Measurements from ENCODE around the gene CATSPERB.
"Not testable (repeated sequence)": the region's sequence is repeated elsewhere in the genome, so short reads cannot be mapped to it uniquely, and the experiment has no call there.

The CATSPERB gene

DNA sequence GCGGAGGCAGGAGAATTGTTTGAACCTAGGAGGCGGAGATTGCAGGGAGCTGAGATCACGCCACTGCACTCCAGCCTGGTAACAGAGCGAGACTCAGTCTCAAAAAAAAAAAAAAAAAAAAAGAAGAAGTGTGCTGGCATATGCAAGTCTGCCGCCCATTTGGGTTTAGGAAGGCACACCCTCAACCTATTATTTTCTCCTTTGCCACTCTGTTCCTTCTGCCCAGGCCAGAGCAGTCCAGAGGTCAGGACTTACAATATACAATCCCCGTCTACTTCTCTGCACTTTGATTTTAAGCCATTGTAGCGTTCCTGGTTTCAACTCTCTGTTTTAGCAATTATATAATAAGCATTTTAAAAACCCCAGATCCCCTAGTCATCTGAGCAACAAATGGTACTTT lies 39.8 kb downstream of the CATSPERB start:
- Histone ChIP-seq H3K4me3 (ENCODE audit: low read length) (no peak overlapping the region), H3K9me3 (ENCODE audit: control insufficient read depth, low read length) (no peaks in the 10 kb centered on the region), H3K27me3 (ENCODE audit: control insufficient read depth, insufficient read depth, low read length) (no peaks in the 10 kb centered on the region), H3K36me3 (ENCODE audit: control insufficient read depth, insufficient read depth, low read length) (no peaks in the 10 kb centered on the region), H3K4me1 (ENCODE audit: control insufficient read depth, insufficient read depth, low read length) (no peaks in the 10 kb centered on the region), H3K9ac (ENCODE audit: low read length) (no peak overlapping the region)

DNA sequence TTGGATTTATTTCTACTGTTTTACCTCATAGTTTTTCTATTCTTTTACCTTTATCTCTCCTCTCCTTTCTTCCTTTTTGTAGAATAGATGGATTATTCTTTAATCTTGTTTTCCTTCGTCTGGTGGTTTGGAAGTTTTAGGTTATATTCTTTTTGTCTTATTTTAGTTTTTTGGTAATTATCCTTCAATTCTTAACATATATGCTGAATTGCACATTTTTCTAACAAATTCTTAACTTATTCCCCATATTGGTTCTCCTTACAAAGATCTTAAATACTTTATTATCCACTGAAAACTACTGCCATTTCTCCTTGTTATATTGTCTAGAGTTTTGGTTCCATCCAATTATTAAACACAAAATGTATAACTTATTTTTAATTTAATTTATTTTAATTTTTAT lies 42.3 kb downstream of the CATSPERB start:
- H3K9me3 ChIP-seq (ENCODE audit: control insufficient read depth, low read length), result no peaks in the 10 kb centered on the region
- H3K4me1 ChIP-seq (ENCODE audit: control insufficient read depth, insufficient read depth, low read length), result no peaks in the 10 kb centered on the region
- no peaks in the 10 kb centered on the region for H3K27me3 ChIP-seq (ENCODE audit: control insufficient read depth, insufficient read depth, low read length)
- H3K4me3 ChIP-seq (ENCODE audit: low read length), result no peak overlapping the region
- no peaks in the 10 kb centered on the region for H3K36me3 ChIP-seq (ENCODE audit: control insufficient read depth, insufficient read depth, low read length)
- no peak overlapping the region for H3K9ac ChIP-seq (ENCODE audit: low read length)

DNA sequence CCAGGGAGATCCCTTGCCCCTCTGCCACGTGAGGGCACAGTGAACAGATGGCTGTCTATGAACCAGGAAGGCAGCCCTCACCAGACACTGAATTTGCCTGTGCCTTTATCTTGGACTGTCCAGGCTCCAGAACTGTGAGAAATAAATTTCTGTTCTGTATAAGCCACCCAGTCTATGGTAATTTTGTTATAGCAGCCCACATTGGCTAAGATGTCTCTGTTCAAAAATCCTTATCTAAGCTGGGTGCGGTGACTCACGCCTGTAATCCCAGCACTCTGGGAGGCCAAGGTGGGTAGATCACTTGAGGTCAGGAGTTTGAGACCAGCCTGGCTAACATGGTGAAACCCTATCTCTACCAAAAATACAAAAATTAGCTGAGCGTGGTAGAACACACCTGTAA lies 44.5 kb downstream of the CATSPERB start:
- not testable (repeated sequence) for H3K9ac ChIP-seq (ENCODE audit: low read length); H3K9me3 ChIP-seq (ENCODE audit: control insufficient read depth, low read length); H3K36me3 ChIP-seq (ENCODE audit: control insufficient read depth, insufficient read depth, low read length); H3K4me1 ChIP-seq (ENCODE audit: control insufficient read depth, insufficient read depth, low read length); H3K27me3 ChIP-seq (ENCODE audit: control insufficient read depth, insufficient read depth, low read length); H3K4me3 ChIP-seq (ENCODE audit: low read length)

DNA sequence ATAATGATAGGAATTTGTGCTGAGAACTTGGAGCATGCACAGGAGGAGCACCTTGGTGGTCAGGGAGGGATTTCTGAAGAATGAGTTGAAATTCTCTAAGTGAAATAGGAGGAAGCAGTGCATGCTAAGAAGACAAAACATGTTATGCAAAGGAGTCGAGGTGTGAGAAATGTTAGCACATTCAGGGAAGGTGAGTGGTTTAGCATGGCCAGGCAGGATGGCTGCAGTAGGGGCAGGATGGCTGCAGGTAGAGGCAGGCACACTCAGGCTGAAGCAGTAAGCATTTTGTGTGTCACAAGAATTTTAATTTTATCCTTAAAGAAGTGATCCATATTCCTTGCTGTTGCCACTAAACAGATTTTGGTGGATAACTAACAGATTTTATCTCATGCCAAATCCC lies 46.3 kb downstream of the CATSPERB start:
- no peak overlapping the region for H3K4me3 ChIP-seq (ENCODE audit: low read length)
- H3K9ac ChIP-seq (ENCODE audit: low read length), result no peak overlapping the region
- H3K27me3 ChIP-seq (ENCODE audit: control insufficient read depth, insufficient read depth, low read length), result no peaks in the 10 kb centered on the region

DNA sequence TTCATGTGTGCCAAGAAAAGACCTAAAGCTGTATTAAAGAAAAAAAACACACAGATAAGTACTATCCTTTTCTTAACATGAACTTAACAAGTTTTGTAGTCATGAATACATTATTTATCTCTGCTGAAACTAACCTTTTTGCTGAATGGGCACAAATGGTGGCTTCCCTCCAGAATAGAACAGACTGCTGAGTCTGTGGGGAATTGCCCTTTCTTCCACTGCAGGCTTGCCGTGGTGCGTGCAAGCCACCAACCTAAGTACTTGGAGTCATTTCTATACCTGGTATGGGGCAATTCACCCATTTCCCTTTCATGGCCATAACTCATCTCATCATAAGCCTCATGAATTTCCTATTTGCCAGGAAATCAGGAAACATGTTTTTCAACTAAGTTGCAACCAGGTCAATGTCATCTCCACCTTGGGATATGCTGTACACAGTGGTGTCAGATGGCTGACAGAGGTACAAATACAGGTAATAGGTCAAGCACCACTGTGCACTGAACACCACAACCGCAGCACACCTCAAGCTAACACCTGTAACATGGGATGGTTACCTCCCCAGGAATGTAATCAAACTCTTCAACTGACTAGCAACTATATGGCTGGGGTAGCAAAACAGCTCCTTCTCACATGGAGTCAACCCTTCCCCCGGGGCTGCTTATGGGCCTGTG lies 49.9 kb downstream of the CATSPERB start:
- H3K9me3 ChIP-seq (ENCODE audit: control insufficient read depth, low read length), result no peaks in the 10 kb centered on the region
- no peak overlapping the region for H3K4me3 ChIP-seq (ENCODE audit: low read length)
- H3K4me1 ChIP-seq (ENCODE audit: control insufficient read depth, insufficient read depth, low read length), result no peaks in the 10 kb centered on the region
- no peaks in the 10 kb centered on the region for H3K36me3 ChIP-seq (ENCODE audit: control insufficient read depth, insufficient read depth, low read length)
- H3K27me3 ChIP-seq (ENCODE audit: control insufficient read depth, insufficient read depth, low read length), result no peaks in the 10 kb centered on the region
- H3K9ac ChIP-seq (ENCODE audit: low read length), result no peak overlapping the region

More for the DNA sequence above, 46.3 kb downstream of the CATSPERB start:
- no peaks in the 10 kb centered on the region for H3K9me3 ChIP-seq (ENCODE audit: control insufficient read depth, low read length)
- H3K36me3 ChIP-seq (ENCODE audit: control insufficient read depth, insufficient read depth, low read length), result no peaks in the 10 kb centered on the region
- H3K4me1 ChIP-seq (ENCODE audit: control insufficient read depth, insufficient read depth, low read length), result no peaks in the 10 kb centered on the region

DNA sequence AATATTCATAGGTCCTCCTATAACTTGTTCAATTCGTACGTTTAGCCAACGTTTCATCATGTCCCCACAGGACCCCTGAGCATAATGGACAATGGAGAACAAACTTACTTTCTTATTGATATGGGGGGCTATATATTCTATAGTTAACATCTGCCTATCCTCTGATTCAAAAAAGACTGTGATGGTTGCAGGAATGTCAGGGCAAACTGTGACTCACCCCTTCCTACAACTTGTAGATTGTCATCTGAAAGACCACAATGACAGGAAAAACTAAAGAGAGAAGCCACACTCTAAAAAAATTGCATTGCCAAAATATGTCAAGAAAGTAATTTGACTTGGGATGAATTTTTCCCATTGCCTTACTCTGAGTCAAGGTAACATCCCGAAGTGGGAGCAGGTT lies 50.8 kb downstream of the CATSPERB start:
- Histone ChIP-seq H3K36me3 (ENCODE audit: control insufficient read depth, insufficient read depth, low read length) (no peaks in the 10 kb centered on the region), H3K9me3 (ENCODE audit: control insufficient read depth, low read length) (no peaks in the 10 kb centered on the region), H3K4me3 (ENCODE audit: low read length) (no peak overlapping the region), H3K27me3 (ENCODE audit: control insufficient read depth, insufficient read depth, low read length) (no peaks in the 10 kb centered on the region), H3K4me1 (ENCODE audit: control insufficient read depth, insufficient read depth, low read length) (no peaks in the 10 kb centered on the region), H3K9ac (ENCODE audit: low read length) (no peak overlapping the region)

DNA sequence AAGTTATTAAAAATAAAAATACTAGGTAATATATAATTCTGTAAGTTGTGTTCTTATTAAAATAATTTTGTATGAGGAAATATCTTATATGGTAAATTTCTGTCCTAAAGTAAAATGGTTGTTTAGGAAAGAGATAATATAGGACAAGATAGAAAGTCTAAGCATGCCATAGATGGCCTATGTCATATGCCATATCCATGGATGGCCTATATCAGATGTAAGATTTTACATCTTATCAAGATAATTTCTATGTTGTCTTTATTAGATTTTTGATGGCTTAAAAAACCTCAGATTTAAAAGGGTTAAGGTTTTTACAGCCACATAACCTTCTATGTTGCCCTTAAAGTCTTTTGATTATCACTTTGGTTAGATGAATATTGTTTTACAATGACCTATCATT lies 52.6 kb downstream of the CATSPERB start:
- Histone ChIP-seq H3K4me3 (ENCODE audit: low read length) (no peak overlapping the region), H3K9ac (ENCODE audit: low read length) (no peak overlapping the region), H3K4me1 (ENCODE audit: control insufficient read depth, insufficient read depth, low read length) (no peaks in the 10 kb centered on the region), H3K27me3 (ENCODE audit: control insufficient read depth, insufficient read depth, low read length) (no peaks in the 10 kb centered on the region), H3K36me3 (ENCODE audit: control insufficient read depth, insufficient read depth, low read length) (no peaks in the 10 kb centered on the region), H3K9me3 (ENCODE audit: control insufficient read depth, low read length) (no peaks in the 10 kb centered on the region)

DNA sequence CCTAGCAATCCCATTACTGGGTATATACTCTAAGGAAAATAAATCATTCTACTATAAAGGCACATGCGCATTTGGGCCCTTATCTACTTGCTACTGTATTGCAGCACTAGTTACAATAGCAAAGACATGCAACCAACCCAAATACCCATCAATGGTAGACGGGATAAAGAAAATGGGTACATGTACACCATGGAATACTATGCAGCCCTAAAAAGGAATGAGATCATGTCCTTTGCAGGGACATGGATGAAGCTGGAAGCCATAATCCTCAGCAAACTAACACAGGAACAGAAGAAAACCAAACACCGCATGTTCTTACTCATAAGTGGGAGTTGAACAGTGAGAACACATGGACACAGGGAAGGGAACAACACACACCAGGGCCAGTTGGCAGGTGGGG lies 54.2 kb downstream of the CATSPERB start:
- not testable (repeated sequence) for H3K9me3 ChIP-seq (ENCODE audit: control insufficient read depth, low read length); H3K4me1 ChIP-seq (ENCODE audit: control insufficient read depth, insufficient read depth, low read length); H3K4me3 ChIP-seq (ENCODE audit: low read length); H3K9ac ChIP-seq (ENCODE audit: low read length); H3K27me3 ChIP-seq (ENCODE audit: control insufficient read depth, insufficient read depth, low read length); H3K36me3 ChIP-seq (ENCODE audit: control insufficient read depth, insufficient read depth, low read length)

DNA sequence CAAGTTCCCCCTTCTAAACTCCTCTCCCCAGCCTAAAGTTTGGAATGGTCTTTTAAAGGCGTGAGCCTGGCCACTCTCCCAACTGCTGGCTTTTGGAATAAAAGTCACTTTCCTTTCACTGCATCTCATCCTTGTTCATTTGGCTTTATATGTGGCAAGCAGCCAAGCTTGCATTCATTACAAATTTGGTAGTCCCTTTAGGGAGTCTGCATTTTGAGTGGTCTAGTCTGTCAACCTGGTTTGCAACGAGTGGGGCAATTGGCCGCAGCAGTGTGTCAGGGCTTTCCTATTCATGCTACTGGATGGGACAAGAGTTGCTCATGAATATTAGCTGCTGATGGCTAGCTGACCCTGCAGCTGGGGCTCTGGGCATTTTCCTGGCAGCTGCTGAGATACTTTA lies 57.0 kb downstream of the CATSPERB start:
- no peaks in the 10 kb centered on the region for H3K9me3 ChIP-seq (ENCODE audit: control insufficient read depth, low read length)
- no peak overlapping the region for H3K9ac ChIP-seq (ENCODE audit: low read length)
- no peaks in the 10 kb centered on the region for H3K36me3 ChIP-seq (ENCODE audit: control insufficient read depth, insufficient read depth, low read length)
- H3K4me3 ChIP-seq (ENCODE audit: low read length), result no peak overlapping the region
- H3K4me1 ChIP-seq (ENCODE audit: control insufficient read depth, insufficient read depth, low read length), result no peaks in the 10 kb centered on the region
- no peaks in the 10 kb centered on the region for H3K27me3 ChIP-seq (ENCODE audit: control insufficient read depth, insufficient read depth, low read length)

DNA sequence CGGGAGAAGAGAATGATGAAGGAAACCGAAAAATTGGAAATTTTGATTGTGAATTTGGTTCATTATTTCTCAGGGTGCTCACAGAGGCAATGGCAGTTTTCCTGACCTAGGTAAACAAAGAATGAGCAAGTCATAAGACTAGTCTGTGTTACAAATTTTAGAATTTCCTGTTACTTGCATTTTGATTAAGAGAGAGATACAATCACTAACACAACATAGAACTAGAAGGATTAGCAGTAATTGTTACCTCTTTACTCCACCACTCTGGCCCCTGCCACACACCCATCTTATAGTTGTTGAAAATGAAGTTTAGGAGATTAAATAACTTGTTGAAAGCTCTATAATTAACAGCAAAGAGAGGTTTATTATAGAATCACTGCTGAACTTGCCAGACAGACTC lies 62.0 kb downstream of the CATSPERB start:
- Histone ChIP-seq H3K9ac (ENCODE audit: low read length) (no peak overlapping the region), H3K4me3 (ENCODE audit: low read length) (no peak overlapping the region), H3K4me1 (ENCODE audit: control insufficient read depth, insufficient read depth, low read length) (no peaks in the 10 kb centered on the region), H3K9me3 (ENCODE audit: control insufficient read depth, low read length) (no peaks in the 10 kb centered on the region), H3K27me3 (ENCODE audit: control insufficient read depth, insufficient read depth, low read length) (no peaks in the 10 kb centered on the region), H3K36me3 (ENCODE audit: control insufficient read depth, insufficient read depth, low read length) (no peaks in the 10 kb centered on the region)

DNA sequence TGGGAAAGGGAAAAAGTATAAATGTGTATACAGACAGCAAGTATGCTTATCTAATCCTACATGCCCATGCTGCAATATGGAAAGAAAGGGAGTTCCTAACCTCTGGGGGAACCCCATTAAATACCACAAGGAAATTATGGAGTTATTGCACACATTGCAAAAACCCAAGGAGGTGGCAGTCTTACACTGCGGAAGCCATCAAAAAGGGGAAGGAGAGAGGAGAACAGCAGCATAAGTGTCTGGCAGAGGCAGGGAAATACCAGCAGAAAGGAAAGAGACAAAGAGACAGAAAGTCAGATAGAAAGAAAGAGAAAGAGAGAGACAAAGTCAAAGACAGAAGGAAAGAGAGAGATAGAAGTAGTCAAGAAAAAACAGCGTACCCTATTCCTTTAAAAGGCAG lies 64.8 kb downstream of the CATSPERB start:
- not testable (repeated sequence) for H3K9me3 ChIP-seq (ENCODE audit: control insufficient read depth, low read length); H3K27me3 ChIP-seq (ENCODE audit: control insufficient read depth, insufficient read depth, low read length); H3K4me3 ChIP-seq (ENCODE audit: low read length); H3K4me1 ChIP-seq (ENCODE audit: control insufficient read depth, insufficient read depth, low read length); H3K9ac ChIP-seq (ENCODE audit: low read length); H3K36me3 ChIP-seq (ENCODE audit: control insufficient read depth, insufficient read depth, low read length)

DNA sequence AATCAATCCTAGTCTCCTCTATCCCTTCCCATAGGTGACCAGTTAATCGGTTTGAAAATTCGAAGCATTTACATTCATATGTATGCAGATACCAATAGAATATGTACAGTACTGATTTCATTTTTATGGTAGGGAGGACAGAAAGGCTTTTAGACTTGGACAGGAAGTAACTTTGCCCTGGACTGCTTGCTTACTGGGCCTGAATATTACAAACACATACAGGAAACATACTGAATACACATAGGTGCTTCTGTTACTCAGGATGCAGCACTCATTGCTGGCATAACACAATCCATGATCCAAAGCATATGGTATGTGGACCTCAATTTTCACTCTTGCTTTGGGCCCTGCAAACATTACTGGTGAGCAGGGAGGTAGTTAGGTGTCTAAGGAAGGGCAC lies 71.1 kb downstream of the CATSPERB start:
- H3K4me3 ChIP-seq (ENCODE audit: low read length), result no peak overlapping the region
- H3K9ac ChIP-seq (ENCODE audit: low read length), result no peak overlapping the region
- no peaks in the 10 kb centered on the region for H3K27me3 ChIP-seq (ENCODE audit: control insufficient read depth, insufficient read depth, low read length)
- no peaks in the 10 kb centered on the region for H3K9me3 ChIP-seq (ENCODE audit: control insufficient read depth, low read length)
- no peaks in the 10 kb centered on the region for H3K4me1 ChIP-seq (ENCODE audit: control insufficient read depth, insufficient read depth, low read length)
- H3K36me3 ChIP-seq (ENCODE audit: control insufficient read depth, insufficient read depth, low read length), result no peaks in the 10 kb centered on the region

DNA sequence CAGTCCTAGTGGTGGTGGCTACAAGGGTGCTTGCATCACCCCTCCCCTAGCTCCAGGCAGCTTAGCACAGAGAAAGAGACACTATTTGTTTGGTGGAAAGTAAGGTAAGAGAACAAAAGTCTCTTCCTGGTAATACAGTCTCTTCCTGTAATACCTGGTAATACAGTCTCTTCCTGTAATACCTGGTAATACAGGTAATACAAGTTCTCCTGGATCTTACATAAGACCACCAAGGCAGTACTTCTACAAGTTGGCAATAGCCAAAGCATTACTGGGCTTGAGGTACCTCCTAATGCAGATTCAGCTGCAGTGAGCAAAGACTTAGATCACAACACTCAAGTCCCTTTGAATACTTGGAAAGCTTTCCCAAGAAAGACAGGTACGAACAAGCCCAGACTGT lies 77.0 kb downstream of the CATSPERB start:
- Histone ChIP-seq H3K4me3 (ENCODE audit: low read length) (no peak overlapping the region), H3K9ac (ENCODE audit: low read length) (no peak overlapping the region), H3K4me1 (ENCODE audit: control insufficient read depth, insufficient read depth, low read length) (peaks cover 10% of the 10 kb centered on the region), H3K36me3 (ENCODE audit: control insufficient read depth, insufficient read depth, low read length) (no peaks in the 10 kb centered on the region), H3K27me3 (ENCODE audit: control insufficient read depth, insufficient read depth, low read length) (no peaks in the 10 kb centered on the region), H3K9me3 (ENCODE audit: control insufficient read depth, low read length) (no peaks in the 10 kb centered on the region)

All from mucosa of stomach (tissue), 1 donor.